Activated T-cell treated with anti-CD3 and anti-CD28 coated beads, Interleukin-2, amount 50 U/mL, for 4 hours (primary cell): Measurements from ENCODE around the gene ZNF398. TPM values are rescaled to one million over a fixed set of nuclear protein-coding genes. Genes with fewer than 3 reads are reported as not detected.

Source experiments
- total RNA-seq, 3 donors: library from RNA; stranded (reverse); gene quantifications; one replicate each; pipeline ENCODE4 v1.2.1, GENCODE V29; 2021

ZNF398 gene
- total RNA-seq, 3 donors from 2014 or later: 15.8 to 17.1 (median 16.3) TPM

Other genes starting within 250 kb of the ZNF398 start
- 100 to 1,000 TPM; 124 to 134 (median 131) TPM for gene PDIA4, start 118.9 kb upstream of the ZNF398 start, total RNA-seq
- gene ZNF786, start 56.7 kb upstream of the ZNF398 start, total RNA-seq: 1 to 10 TPM; 6.8 to 7.9 (median 7.3) TPM
- under 1 TPM; 0.43 to 0.61 (median 0.43) TPM for gene ZNF425, start 21.1 kb upstream of the ZNF398 start, total RNA-seq
- 10 to 100 TPM; 36.1 to 39.7 (median 38.3) TPM for gene ZNF282, start 48.1 kb downstream of the ZNF398 start, total RNA-seq
- gene ZNF212, start 92.2 kb downstream of the ZNF398 start, total RNA-seq: 10 to 100 TPM; 19.3 to 22.4 (median 20.5) TPM
- 10 to 100 TPM; 24.0 to 28.5 (median 24.5) TPM for gene ZNF783, start 114.7 kb downstream of the ZNF398 start, total RNA-seq